Type B pancreatic cell (in vitro differentiated cells): ENCODE measurements around the gene AANAT. TPM values are rescaled to one million over a fixed set of nuclear protein-coding genes. Genes with fewer than 3 reads are reported as not detected.

Experiments
- DNase-seq: peaks from one replicate; pipeline ENCODE4 v3.0.0; 2021; ENCODE audit warnings: mixed read lengths; ENCODE audit not compliant: unreplicated experiment; ENCODE audit errors: extremely low spot score
- H3K27ac Mint-ChIP-seq: 2 replicates; pipeline ENCODE4 v1.8.0; 2021; ENCODE audit warnings: mild to moderate bottlenecking, mixed read lengths
- H3K27me3 Mint-ChIP-seq: 2 replicates; pipeline ENCODE4 v1.8.0; 2021; ENCODE audit warnings: mixed read lengths
- H3K36me3 Mint-ChIP-seq: 2 replicates; pipeline ENCODE4 v1.8.0; 2021; ENCODE audit warnings: mixed read lengths
- H3K4me1 Mint-ChIP-seq: one replicate; pipeline ENCODE4 v1.8.0; 2021; ENCODE audit warnings: mixed read lengths; ENCODE audit not compliant: unreplicated experiment
- H3K4me3 Mint-ChIP-seq: 2 replicates; pipeline ENCODE4 v1.8.0; 2021; ENCODE audit warnings: mild to moderate bottlenecking, mixed read lengths
- H3K9me3 Mint-ChIP-seq: 2 replicates; pipeline ENCODE4 v1.8.0; 2021; ENCODE audit warnings: mixed read lengths
- total RNA-seq: library from RNA; stranded (reverse); gene quantifications from 2 replicates; pipeline ENCODE4 v1.2.1, GENCODE V29; 2021; ENCODE audit warnings: low replicate concordance
- TF ChIP-seq, protein P1 (sequence below): fragments of 200-600 bp; sonication (generic); conservative IDR thresholded peaks from 2 replicates; pipeline ENCODE4 v1.5.0; 2021; ENCODE audit warnings: antibody characterized with exemption, mild to moderate bottlenecking

The AANAT gene
- total RNA-seq, 1 donor from 2014 or later: not detected

DNA sequence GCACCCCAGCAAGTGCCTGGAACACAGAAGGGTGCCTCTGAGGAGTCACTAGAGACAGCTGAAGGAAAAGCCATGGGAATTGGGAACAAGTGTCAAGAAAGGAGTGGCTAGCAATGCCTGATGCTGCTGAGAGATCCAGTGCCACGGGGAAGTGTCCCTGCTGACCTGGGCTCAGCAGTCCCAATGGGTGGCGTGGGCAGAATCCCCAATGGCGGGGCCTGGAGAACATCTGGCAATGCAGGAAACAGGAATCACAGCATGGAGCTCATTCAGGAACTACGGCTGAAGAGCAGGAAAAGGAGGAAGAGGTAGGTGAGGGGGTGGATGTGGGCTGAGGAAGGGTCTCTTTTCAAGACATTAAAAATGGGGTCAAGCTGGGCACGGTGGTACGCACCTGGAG lies 44.5 kb upstream of the AANAT start:
- Mint-ChIP-seq H3K4me3 (no peak overlapping the region), H3K36me3 (peaks cover 11% of the 10 kb centered on the region), H3K9me3 (no peaks in the 10 kb centered on the region), H3K27ac (no peak overlapping the region), H3K4me1 (peaks cover 14% of the 10 kb centered on the region), H3K27me3 (no peaks in the 10 kb centered on the region)
- DNase-seq: no peak
- TF ChIP-seq, protein P1, sequence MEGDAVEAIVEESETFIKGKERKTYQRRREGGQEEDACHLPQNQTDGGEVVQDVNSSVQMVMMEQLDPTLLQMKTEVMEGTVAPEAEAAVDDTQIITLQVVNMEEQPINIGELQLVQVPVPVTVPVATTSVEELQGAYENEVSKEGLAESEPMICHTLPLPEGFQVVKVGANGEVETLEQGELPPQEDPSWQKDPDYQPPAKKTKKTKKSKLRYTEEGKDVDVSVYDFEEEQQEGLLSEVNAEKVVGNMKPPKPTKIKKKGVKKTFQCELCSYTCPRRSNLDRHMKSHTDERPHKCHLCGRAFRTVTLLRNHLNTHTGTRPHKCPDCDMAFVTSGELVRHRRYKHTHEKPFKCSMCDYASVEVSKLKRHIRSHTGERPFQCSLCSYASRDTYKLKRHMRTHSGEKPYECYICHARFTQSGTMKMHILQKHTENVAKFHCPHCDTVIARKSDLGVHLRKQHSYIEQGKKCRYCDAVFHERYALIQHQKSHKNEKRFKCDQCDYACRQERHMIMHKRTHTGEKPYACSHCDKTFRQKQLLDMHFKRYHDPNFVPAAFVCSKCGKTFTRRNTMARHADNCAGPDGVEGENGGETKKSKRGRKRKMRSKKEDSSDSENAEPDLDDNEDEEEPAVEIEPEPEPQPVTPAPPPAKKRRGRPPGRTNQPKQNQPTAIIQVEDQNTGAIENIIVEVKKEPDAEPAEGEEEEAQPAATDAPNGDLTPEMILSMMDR: no peak

- peaks cover 5% of the 10 kb centered on the region for H3K4me1 Mint-ChIP-seq
- H3K36me3 Mint-ChIP-seq: peaks cover 16% of the 10 kb centered on the region
- H3K27me3 Mint-ChIP-seq: no peaks in the 10 kb centered on the region
- no peak for DNase-seq
- H3K9me3 Mint-ChIP-seq: no peaks in the 10 kb centered on the region
- TF ChIP-seq, protein P1: no peak
- H3K4me3 Mint-ChIP-seq: no peak overlapping the region
- H3K27ac Mint-ChIP-seq: no peak overlapping the region
Observed at GRCh38 chr17:76426853-76427252, 40.5 kb upstream of the AANAT start.

- Mint-ChIP-seq H3K9me3 (no peaks in the 10 kb centered on the region), H3K27me3 (no peaks in the 10 kb centered on the region), H3K36me3 (peaks cover 14% of the 10 kb centered on the region), H3K27ac (no peak overlapping the region), H3K4me1 (peaks cover 5% of the 10 kb centered on the region), H3K4me3 (no peak overlapping the region)
- no peak for DNase-seq
- TF ChIP-seq, protein P1: no peak
Observed at GRCh38 chr17:76427501-76428231, 39.7 kb upstream of the AANAT start.

- Mint-ChIP-seq H3K27ac (no peak overlapping the region), H3K4me3 (no peak overlapping the region), H3K9me3 (no peaks in the 10 kb centered on the region), H3K27me3 (no peaks in the 10 kb centered on the region), H3K4me1 (peaks cover 5% of the 10 kb centered on the region), H3K36me3 (peaks cover 10% of the 10 kb centered on the region)
- TF ChIP-seq, protein P1: no peak
- DNase-seq: no peak
Observed at GRCh38 chr17:76428511-76428910, 38.9 kb upstream of the AANAT start.

GRCh38 chr17:76431509-76431908 lies 35.9 kb upstream of the AANAT start:
- Mint-ChIP-seq H3K27me3 (no peaks in the 10 kb centered on the region), H3K27ac (no peak overlapping the region), H3K36me3 (peaks cover 13% of the 10 kb centered on the region), H3K4me3 (no peak overlapping the region), H3K9me3 (no peaks in the 10 kb centered on the region), H3K4me1 (peaks cover 7% of the 10 kb centered on the region)
- TF ChIP-seq, protein P1: no peak
- no peak for DNase-seq

GRCh38 chr17:76432004-76432403 lies 35.4 kb upstream of the AANAT start:
- no peak overlapping the region for H3K27ac Mint-ChIP-seq
- no peak overlapping the region for H3K4me3 Mint-ChIP-seq
- TF ChIP-seq, protein P1: no peak
- H3K36me3 Mint-ChIP-seq: peaks cover 15% of the 10 kb centered on the region
- no peak for DNase-seq
- no peaks in the 10 kb centered on the region for H3K9me3 Mint-ChIP-seq
- no peaks in the 10 kb centered on the region for H3K27me3 Mint-ChIP-seq
- peaks cover 11% of the 10 kb centered on the region for H3K4me1 Mint-ChIP-seq
